Adrenal gland (tissue), 12 donors: Measurements from ENCODE around the gene PSMB2. TPM values are rescaled to one million over a fixed set of nuclear protein-coding genes. Genes with fewer than 3 reads are reported as not detected.
A peak's percentile ranks its signal among the peaks of the same experiment; 100 is the strongest.

ENCODE experiments used
- DNase-seq, 7 donors: peaks; one replicate each; pipeline ENCODE4 v3.0.0-alpha.2; 2019 to 2020
- H3K27ac ChIP-seq, 5 donors: fragments of 200-600 bp; sonication (generic) in 4 of 5; 1 replicate in 3 of 5; 2 replicates in 2 of 5; pipeline versions ENCODE4 v1.5.1 to v1.8.0; 2016 to 2020; ENCODE audit warnings: mild to moderate bottlenecking in 1 of 5
- H3K27me3 ChIP-seq: fragments of 200-600 bp; 2 replicates; pipeline ENCODE4 v1.8.0; 2021
- H3K36me3 ChIP-seq, 2 donors: fragments of 200-600 bp; replicated peaks in 1 of 2; 1 replicate in 1 of 2; 2 replicates in 1 of 2; pipeline versions ENCODE4 v1.5.1 to v1.8.0; 2018 to 2022
- H3K4me1 ChIP-seq, 2 donors: fragments of 200-600 bp; replicated peaks in 1 of 2; 1 replicate in 1 of 2; 2 replicates in 1 of 2; pipeline versions ENCODE4 v1.5.1 to v1.8.0; 2018 to 2021
- H3K4me3 ChIP-seq, 4 donors: fragments of 200-600 bp; sonication (generic) in 3 of 4; one replicate each; pipeline ENCODE4 v1.5.1; 2016 to 2018
- H3K9me3 ChIP-seq, 3 donors: fragments of 200-600 bp; sonication (generic) in 1 of 3; replicated peaks in 1 of 3; 1 replicate in 2 of 3; 2 replicates in 1 of 3; pipeline versions ENCODE4 v1.5.1 to v1.8.0; 2016 to 2021
- POLR2A ChIP-seq, 2 donors: fragments of 450-650 bp; IDR thresholded peaks; one replicate each; pipeline ENCODE4 v1.6.1; 2017; ENCODE audit warnings: antibody characterized with exemption in 2 of 2, mild to moderate bottlenecking in 2 of 2, moderate library complexity in 1 of 2
- WGBS, 4 donors: extraction: QIAGEN DNeasy Blood & Tissue Kit in 2 of 4; methylation state at CpG; one replicate each; pipeline versions ENCODE4 v1.1.5 to v1.1.7; 2013 to 2017; 5-methylcytosine and 5-hydroxymethylcytosine counted together
- intact Hi-C, 2 donors: fragments of 100-400 bp; cut with DNase I; formaldehyde crosslinking; loops; one replicate each; pipeline versions ENCODE4 v1.14.1 to v1.15.0; 2022 to 2023
- polyA plus RNA-seq, 3 donors: library from polyadenylated mRNA; stranded (reverse); fragments of 200-250 nt in 2 of 3; fragments of 350-450 nt in 1 of 3; fragmentation: Illumina TruSeq in 1 of 3; extraction: RNeasy Lipid Tissue Mini Kit (QIAGEN cat#74804) in 1 of 3; gene quantifications; one replicate each; pipeline ENCODE4 v1.2.3, GENCODE V29; 2013 to 2014
- total RNA-seq, 9 donors: library from RNA; depleted of rRNA in 4 of 9; stranded (reverse); fragments of >200 nt in 4 of 9; fragments of 120-200 nt in 1 of 9; fragmentation: NEBNext Ultra II Directional in 1 of 9; extraction: Animal tissue kit (Norgen Biotek cat#: 25700) in 1 of 9; gene quantifications; one replicate each; pipeline versions ENCODE4 v1.1.0 to v1.2.4, GENCODE V29; 2013 to 2023
- TF ChIP-seq, protein P1 (sequence below), 6 experiments: fragments of 450-650 bp in 4 of 6; fragments of 200-600 bp in 2 of 6; sonication (generic) in 1 of 6; IDR thresholded peaks; 1 replicate in 5 of 6; 2 replicates in 1 of 6; pipeline versions ENCODE4 v1.5.1 to v1.8.0; 2016 to 2021; ENCODE audit warnings: antibody characterized with exemption in 6 of 6, mild to moderate bottlenecking in 2 of 6, moderate library complexity in 1 of 6
- donor health status: healthy with polysubstance abuse.
- donor health status: Bipolar disorder and iron deficiency.
- donor health status: DM: yes; HTN: yes; CAD: no.
- donor health status: DM: no; HTN: no; CAD: no.
- donor health status: DM: no; HTN: no; CAD: no.
- donor health status: DM: yes; HTN: yes; CAD: no.

PSMB2 gene
- total and polyA plus RNA-seq, 12 donors = 23.5 to 120 (median 51.0) TPM

DNA sequence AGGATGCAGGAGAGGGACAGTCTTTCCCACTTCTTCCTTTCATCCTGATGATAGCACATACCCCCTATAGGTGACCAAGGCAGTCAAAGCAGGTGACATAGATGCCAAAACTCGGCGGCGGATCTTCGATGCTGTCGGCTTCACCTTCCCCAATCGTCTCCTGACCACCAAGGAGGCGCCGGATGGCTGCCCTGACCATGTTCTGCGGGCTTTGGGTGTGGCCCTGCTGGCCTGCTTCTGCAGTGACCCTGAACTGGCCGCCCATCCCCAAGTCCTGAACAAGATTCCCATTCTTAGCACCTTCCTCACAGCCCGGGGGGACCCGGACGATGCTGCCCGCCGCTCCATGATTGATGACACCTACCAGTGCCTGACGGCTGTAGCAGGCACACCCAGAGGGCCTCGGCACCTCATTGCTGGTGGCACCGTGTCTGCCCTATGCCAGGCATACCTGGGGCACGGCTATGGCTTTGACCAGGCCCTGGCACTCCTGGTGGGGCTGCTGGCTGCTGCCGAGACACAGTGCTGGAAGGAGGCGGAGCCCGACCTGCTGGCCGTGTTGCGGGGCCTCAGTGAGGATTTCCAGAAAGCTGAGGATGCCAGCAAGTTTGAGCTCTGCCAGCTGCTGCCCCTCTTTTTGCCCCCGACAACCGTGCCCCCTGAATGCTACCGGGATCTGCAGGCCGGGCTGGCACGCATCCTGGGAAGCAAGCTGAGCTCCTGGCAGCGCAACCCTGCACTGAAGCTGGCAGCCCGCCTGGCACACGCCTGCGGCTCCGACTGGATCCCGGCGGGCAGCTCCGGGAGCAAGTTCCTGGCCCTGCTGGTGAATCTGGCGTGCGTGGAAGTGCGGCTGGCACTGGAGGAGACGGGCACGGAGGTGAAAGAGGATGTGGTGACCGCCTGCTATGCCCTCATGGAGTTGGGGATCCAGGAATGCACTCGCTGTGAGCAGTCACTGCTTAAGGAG, 80.8 kb downstream of the PSMB2 start:
- no peaks in the 10 kb centered on the region for H3K27me3 ChIP-seq
- H3K4me3 ChIP-seq = no peak overlapping the region
- WGBS, 4 donors = 56 to 79% (median 58%) methylated on average over 9 to 44 of the region's 44 CpGs
- H3K27ac ChIP-seq = peak overlapping the region in 1 of 5 donors; percentile 3
- no peaks in the 10 kb centered on the region for H3K9me3 ChIP-seq
- peaks cover 0 to 28% of the 10 kb centered on the region in 2 donors for H3K36me3 ChIP-seq
- DNase-seq = peak; percentile 71 to 84 (median 78)
- intact Hi-C loops = loop anchor here (5.0 to 10.0 kb wide), 2 partner anchors 212 to 356 kb away; no protein-coding TSS in a partner anchor
- H3K4me1 ChIP-seq = peaks cover 12 to 36% of the 10 kb centered on the region in 2 donors
- TF ChIP-seq POLR2A (IDR thresholded peaks at IDR 0.05) = no peak
- TF ChIP-seq, protein P1, sequence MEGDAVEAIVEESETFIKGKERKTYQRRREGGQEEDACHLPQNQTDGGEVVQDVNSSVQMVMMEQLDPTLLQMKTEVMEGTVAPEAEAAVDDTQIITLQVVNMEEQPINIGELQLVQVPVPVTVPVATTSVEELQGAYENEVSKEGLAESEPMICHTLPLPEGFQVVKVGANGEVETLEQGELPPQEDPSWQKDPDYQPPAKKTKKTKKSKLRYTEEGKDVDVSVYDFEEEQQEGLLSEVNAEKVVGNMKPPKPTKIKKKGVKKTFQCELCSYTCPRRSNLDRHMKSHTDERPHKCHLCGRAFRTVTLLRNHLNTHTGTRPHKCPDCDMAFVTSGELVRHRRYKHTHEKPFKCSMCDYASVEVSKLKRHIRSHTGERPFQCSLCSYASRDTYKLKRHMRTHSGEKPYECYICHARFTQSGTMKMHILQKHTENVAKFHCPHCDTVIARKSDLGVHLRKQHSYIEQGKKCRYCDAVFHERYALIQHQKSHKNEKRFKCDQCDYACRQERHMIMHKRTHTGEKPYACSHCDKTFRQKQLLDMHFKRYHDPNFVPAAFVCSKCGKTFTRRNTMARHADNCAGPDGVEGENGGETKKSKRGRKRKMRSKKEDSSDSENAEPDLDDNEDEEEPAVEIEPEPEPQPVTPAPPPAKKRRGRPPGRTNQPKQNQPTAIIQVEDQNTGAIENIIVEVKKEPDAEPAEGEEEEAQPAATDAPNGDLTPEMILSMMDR (IDR thresholded peaks at IDR 0.05) = no peak

DNA sequence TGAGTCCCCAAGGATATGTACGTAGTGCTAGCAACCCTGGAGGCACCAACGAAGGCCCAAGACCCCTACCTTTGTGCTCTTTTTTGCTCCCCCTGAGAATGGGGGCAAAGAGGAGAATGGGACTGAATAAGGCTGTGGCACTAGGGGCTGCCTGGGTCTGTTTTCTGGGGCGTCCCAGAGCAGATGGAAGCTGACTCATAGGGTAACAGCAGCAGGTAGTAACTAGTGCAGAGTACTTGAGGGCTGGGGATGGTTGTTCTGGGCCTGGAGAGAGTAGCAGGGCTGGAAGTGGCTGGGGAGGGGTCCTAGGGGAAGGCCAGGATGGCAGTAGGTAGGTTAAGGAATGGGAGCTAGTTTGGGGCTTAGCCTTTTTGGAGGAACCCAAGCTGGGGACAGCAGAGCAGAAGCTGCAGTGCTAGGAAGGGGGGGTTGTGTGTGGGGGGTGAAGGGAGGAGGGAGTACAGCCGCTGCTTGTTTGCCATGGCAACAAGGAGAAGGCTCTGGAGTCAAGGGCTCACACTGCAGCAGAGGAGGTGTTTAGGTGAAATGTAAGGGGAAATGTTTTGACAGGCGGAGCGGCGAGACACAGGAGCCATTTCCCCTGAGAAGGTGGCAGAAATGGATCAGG, 81.9 kb downstream of the PSMB2 start:
- WGBS, 4 donors = 70 to 77% (median 75%) methylated on average over 7 of the region's 7 CpGs
- Histone ChIP-seq H3K4me1 (peaks cover 22 to 47% of the 10 kb centered on the region in 2 donors), H3K36me3 (peaks cover 0 to 21% of the 10 kb centered on the region in 2 donors), H3K27ac (peak overlapping the region in 1 of 5 donors; percentile 16), H3K4me3 (no peak overlapping the region), H3K9me3 (no peaks in the 10 kb centered on the region), H3K27me3 (no peaks in the 10 kb centered on the region)
- intact Hi-C loops = loop anchor here in 1 of 2 donors (5.0 kb wide), 1 partner anchor 107 kb away; no protein-coding TSS in a partner anchor
- no peak for DNase-seq
- no peak for TF ChIP-seq POLR2A (IDR thresholded peaks at IDR 0.05)
- TF ChIP-seq, protein P1 (IDR thresholded peaks at IDR 0.05) = no peak

DNA sequence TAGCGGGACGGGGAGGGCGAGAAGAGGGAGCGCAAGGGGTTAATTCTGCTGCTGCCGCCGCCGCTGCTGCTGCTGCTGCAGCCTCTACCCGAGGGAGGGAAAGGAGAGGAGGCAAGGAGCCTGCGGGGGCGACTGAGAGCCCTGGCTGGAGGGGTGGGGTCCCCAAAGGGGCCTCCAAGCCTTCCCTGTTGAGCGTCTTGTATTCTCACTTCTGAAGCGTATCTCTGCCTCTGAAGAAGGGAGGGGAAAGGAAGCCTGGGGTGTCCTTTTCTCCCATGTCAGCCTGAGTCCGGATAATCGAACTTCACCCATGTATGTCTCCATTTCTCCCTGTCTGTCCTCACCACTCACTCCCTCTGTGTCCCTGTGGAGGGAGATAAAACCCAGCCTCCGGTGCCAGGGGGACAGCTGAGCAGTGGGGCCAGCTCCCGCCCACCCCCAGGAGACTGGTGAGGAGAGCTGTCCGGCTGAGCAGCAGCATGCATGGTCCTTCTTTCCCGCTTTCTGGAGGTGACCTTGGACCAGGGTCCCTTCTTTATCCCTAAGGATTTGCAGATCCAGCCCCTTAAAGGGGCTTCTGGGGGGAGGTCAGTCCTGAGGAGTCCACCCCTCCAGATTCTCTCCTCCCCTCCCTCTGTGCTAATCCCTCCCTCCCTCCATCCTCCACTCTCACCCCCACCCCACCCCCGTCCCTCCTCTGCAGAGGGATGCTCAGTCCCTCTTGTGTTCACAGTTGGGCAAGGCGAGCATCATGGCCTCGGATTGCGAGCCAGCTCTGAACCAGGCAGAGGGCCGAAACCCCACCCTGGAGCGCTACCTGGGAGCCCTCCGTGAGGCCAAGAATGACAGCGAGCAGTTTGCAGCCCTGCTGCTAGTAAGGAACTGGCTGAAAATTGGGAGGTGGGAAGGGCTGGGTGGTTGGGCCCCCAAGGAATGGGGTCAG, 82.7 kb downstream of the PSMB2 start:
- Histone ChIP-seq H3K9me3 (no peaks in the 10 kb centered on the region), H3K4me3 (peak overlapping the region; percentile 25 to 94 (median 74)), H3K4me1 (peaks cover 28 to 55% of the 10 kb centered on the region in 2 donors), H3K27ac (peak overlapping the region in 4 of 5 donors; percentile 89 to 99 (median 96)), H3K36me3 (peaks cover 0 to 17% of the 10 kb centered on the region in 2 donors), H3K27me3 (no peaks in the 10 kb centered on the region)
- no peak for TF ChIP-seq POLR2A (IDR thresholded peaks at IDR 0.05)
- TF ChIP-seq, protein P1 (IDR thresholded peaks at IDR 0.05) = peak in 1 of 6 experiments; percentile 10
- intact Hi-C loops = loop anchor here in 1 of 2 donors (5.0 kb wide), 1 partner anchor 106 kb away; no protein-coding TSS in a partner anchor
- peak in 1 of 7 donors; percentile 32 for DNase-seq
- 18 to 33% (median 27%) methylated on average over 13 to 26 of the region's 26 CpGs for WGBS, 4 donors
